Osteocyte (in vitro differentiated cells): ENCODE measurements around the gene AKAP6. TPM values are rescaled to one million over a fixed set of nuclear protein-coding genes. Genes with fewer than 3 reads are reported as not detected.

Experiments
- DNase-seq: peaks from one replicate; pipeline ENCODE4 v3.0.0; 2021; ENCODE audit warnings: mixed read lengths; ENCODE audit not compliant: unreplicated experiment; ENCODE audit errors: extremely low spot score
- H3K27ac Mint-ChIP-seq: one replicate; pipeline ENCODE4 v1.8.0; 2021; ENCODE audit warnings: mild to moderate bottlenecking, mixed read lengths; ENCODE audit not compliant: unreplicated experiment
- H3K27me3 Mint-ChIP-seq: one replicate; pipeline ENCODE4 v1.8.0; 2021; ENCODE audit warnings: mixed read lengths; ENCODE audit not compliant: unreplicated experiment
- H3K36me3 Mint-ChIP-seq: one replicate; pipeline ENCODE4 v1.8.0; 2021; ENCODE audit warnings: mixed read lengths; ENCODE audit not compliant: unreplicated experiment
- H3K4me1 Mint-ChIP-seq: one replicate; pipeline ENCODE4 v1.8.0; 2021; ENCODE audit warnings: mixed read lengths; ENCODE audit not compliant: unreplicated experiment
- H3K4me3 Mint-ChIP-seq: one replicate; pipeline ENCODE4 v1.8.0; 2021; ENCODE audit warnings: mild to moderate bottlenecking, moderate library complexity, mixed read lengths; ENCODE audit not compliant: unreplicated experiment
- H3K9me3 Mint-ChIP-seq: one replicate; pipeline ENCODE4 v1.8.0; 2021; ENCODE audit warnings: mixed read lengths; ENCODE audit not compliant: unreplicated experiment
- total RNA-seq: library from RNA; stranded (reverse); gene quantifications from 2 replicates; pipeline ENCODE4 v1.2.1, GENCODE V29; 2021
- TF ChIP-seq, protein P1 (sequence below): fragments of 200-600 bp; sonication (generic); IDR thresholded peaks from 2 replicates; pipeline ENCODE4 v1.5.0; 2021; ENCODE audit warnings: antibody characterized with exemption, mild to moderate bottlenecking, moderate library complexity

Gene AKAP6
- total RNA-seq, 1 donor from 2014 or later = 4.1 TPM

- H3K36me3 Mint-ChIP-seq = peaks cover 2% of the 10 kb centered on the region
- TF ChIP-seq, protein P1, sequence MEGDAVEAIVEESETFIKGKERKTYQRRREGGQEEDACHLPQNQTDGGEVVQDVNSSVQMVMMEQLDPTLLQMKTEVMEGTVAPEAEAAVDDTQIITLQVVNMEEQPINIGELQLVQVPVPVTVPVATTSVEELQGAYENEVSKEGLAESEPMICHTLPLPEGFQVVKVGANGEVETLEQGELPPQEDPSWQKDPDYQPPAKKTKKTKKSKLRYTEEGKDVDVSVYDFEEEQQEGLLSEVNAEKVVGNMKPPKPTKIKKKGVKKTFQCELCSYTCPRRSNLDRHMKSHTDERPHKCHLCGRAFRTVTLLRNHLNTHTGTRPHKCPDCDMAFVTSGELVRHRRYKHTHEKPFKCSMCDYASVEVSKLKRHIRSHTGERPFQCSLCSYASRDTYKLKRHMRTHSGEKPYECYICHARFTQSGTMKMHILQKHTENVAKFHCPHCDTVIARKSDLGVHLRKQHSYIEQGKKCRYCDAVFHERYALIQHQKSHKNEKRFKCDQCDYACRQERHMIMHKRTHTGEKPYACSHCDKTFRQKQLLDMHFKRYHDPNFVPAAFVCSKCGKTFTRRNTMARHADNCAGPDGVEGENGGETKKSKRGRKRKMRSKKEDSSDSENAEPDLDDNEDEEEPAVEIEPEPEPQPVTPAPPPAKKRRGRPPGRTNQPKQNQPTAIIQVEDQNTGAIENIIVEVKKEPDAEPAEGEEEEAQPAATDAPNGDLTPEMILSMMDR = no peak
- H3K27ac Mint-ChIP-seq = peak overlapping the region; percentile 8
- H3K4me3 Mint-ChIP-seq = no peak overlapping the region
- H3K9me3 Mint-ChIP-seq = peaks cover 7% of the 10 kb centered on the region
- H3K27me3 Mint-ChIP-seq = no peaks in the 10 kb centered on the region
- H3K4me1 Mint-ChIP-seq = peaks cover 25% of the 10 kb centered on the region
- no peak for DNase-seq
Observed at GRCh38 chr14:32426586-32427388, 97.7 kb downstream of the AKAP6 start.

GRCh38 chr14:32427726-32428528 is 98.8 kb downstream of the AKAP6 start:
- H3K9me3 Mint-ChIP-seq = peaks cover 2% of the 10 kb centered on the region
- no peak overlapping the region for H3K4me3 Mint-ChIP-seq

DNA sequence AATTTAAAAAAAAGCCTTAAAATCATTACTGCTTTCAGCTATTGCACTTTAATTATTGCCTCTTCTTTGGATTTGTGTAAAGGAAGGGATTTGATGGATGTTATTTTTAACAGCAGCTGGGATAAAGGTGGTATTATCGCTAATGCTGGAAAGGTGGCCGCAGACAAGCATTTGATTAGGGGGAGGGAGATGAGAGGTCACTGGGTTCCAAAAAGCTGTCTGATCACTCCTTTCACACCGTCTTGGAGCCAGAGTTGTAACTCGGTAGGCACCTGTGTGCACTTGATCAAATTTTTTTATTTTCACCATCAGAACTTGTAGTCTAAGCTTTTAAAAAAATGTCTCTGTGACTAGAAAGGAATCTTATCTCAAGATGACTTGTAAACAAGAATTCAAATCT is 99.8 kb downstream of the AKAP6 start:
- H3K27ac Mint-ChIP-seq = no peak overlapping the region
- H3K4me1 Mint-ChIP-seq = peaks cover 33% of the 10 kb centered on the region
- no peak for DNase-seq
- no peaks in the 10 kb centered on the region for H3K9me3 Mint-ChIP-seq
- no peaks in the 10 kb centered on the region for H3K27me3 Mint-ChIP-seq
- H3K36me3 Mint-ChIP-seq = no peaks in the 10 kb centered on the region
- H3K4me3 Mint-ChIP-seq = no peak overlapping the region
- TF ChIP-seq, protein P1 = no peak

More at GRCh38 chr14:32427726-32428528, 98.8 kb downstream of the AKAP6 start:
- DNase-seq = no peak
- H3K27me3 Mint-ChIP-seq = no peaks in the 10 kb centered on the region
- TF ChIP-seq, protein P1 = no peak
- peaks cover 29% of the 10 kb centered on the region for H3K4me1 Mint-ChIP-seq
- H3K36me3 Mint-ChIP-seq = no peaks in the 10 kb centered on the region
- no peak overlapping the region for H3K27ac Mint-ChIP-seq

DNA sequence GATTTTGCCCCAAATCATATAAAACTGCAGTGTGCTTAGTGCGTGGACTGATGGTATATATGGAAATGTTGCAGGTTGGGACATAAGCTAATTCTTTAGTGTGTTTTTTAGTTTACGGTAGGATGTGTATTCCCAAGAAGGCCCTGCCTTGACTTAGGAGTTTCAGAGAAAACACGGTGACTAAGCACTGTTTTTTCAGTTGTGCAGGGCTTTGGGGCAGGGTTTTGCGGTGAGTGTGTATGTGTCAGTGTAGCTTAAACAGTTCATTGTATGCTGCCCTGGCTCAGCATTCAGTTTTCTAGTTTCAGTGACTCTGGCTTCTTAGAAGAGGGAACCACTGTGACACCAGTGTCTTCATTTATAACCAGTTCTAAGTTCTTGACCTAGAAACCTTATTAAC is 101.2 kb downstream of the AKAP6 start:
- no peak for DNase-seq
- Mint-ChIP-seq H3K27me3 (no peaks in the 10 kb centered on the region), H3K4me3 (no peak overlapping the region), H3K4me1 (peaks cover 34% of the 10 kb centered on the region), H3K27ac (peak overlapping the region; percentile 53), H3K9me3 (no peaks in the 10 kb centered on the region), H3K36me3 (no peaks in the 10 kb centered on the region)
- TF ChIP-seq, protein P1 = no peak
